ENCODE results near the gene ELL2.

DNA sequence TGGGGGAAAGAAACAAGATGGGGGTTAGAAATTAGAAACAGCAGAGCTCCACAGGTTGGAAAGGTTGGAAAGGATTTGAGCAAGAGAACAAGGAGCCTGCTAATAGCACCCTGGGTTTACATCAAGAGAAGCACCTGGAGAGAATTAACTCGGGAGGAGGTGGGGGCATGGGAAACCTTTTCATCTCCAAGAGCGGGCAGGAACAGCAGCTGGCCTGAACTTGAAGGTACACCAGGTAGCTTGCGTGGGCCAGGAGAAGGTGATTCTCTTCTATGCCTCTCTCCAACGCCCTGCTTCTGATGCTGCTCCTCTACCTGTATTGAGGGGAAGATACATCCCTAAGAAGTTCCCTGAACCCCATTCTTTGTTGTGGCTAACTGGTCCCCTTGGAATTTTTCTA is 102.0 kb downstream of the ELL2 start:
- TF ChIP-seq, protein P1, sequence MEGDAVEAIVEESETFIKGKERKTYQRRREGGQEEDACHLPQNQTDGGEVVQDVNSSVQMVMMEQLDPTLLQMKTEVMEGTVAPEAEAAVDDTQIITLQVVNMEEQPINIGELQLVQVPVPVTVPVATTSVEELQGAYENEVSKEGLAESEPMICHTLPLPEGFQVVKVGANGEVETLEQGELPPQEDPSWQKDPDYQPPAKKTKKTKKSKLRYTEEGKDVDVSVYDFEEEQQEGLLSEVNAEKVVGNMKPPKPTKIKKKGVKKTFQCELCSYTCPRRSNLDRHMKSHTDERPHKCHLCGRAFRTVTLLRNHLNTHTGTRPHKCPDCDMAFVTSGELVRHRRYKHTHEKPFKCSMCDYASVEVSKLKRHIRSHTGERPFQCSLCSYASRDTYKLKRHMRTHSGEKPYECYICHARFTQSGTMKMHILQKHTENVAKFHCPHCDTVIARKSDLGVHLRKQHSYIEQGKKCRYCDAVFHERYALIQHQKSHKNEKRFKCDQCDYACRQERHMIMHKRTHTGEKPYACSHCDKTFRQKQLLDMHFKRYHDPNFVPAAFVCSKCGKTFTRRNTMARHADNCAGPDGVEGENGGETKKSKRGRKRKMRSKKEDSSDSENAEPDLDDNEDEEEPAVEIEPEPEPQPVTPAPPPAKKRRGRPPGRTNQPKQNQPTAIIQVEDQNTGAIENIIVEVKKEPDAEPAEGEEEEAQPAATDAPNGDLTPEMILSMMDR (IDR thresholded peaks at IDR 0.05) = no peak
- no peak for TF ChIP-seq POLR2A (IDR thresholded peaks at IDR 0.05)
